GM21619 (cell line): ENCODE measurements around the gene CTRL.
A peak's percentile ranks its signal among the peaks of the same experiment; 100 is the strongest.
"Not testable (repeated sequence)": the region's sequence is repeated elsewhere in the genome, so short reads cannot be mapped to it uniquely, and the experiment has no call there.

Source experiments
- ATAC-seq: cut with Tn5 transposase; IDR thresholded peaks from one replicate; pipeline ENCODE4 v1.9.1; 2021; ENCODE audit not compliant: unreplicated experiment

CTRL gene

DNA sequence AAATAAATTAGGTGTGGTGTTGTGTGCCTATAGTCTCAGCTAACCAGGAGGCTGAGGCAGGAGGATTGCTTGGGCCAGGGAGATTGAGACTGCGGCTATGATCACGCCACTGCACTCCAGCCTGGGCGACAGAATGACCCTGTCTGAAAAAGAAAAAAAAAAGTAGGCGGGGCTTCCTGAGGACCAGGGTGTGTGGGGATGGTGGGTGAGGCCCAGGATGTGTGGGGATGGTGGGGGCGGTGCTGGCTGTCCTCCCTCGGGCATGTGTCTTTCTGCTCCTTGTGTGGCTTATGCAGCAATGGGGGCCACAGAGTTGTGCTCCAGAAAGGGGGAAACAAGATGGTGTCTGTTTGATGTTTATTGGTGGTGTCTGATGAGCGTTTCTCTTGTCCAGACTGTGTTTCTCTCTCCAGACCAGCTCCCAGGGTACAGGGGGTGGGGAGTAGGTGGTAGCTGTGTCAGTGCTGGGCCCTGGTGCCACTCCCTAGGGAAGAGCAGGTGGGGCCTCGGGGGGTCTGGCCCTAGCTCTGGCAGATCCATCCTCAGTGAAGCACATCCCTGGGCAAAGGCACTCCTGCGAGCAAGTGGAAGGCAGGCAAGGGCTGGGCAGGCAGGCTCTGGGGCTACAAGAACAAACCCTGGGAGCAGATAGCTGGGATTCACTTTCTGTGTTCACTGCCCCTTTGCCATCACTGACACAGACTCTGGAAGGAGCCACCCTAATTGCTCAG is 10.0 kb upstream of the CTRL start:
- no peak for ATAC-seq

DNA sequence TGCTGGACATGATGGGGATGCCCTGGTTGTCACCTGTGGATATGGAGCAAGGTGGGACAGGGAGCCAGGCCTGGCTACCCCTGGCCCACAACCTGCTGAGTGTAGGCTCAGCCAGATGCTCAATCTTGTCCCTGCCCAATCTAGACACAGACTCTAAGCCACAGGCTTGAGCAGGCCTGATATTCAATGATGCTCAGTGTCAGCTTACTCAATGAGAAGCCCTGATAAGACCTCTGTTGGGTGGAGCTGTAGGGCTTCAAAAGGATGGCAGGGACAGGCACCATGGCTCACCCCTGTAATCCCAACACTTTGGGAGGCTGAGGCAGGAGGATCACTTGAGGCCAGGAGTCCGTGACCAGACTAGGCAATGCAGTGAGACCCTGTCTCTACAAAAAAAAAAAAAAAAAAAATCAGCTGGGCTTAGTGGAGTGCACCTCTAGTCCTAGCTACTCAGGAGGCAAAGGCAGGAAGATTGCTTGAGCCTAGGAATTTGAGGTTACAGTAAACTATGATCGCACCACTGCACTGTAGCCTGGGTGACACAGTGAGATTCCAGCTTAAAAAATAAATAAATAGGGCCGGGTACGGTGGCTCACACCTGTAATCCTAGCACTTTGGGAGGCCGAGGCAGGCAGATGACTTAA is 8.9 kb upstream of the CTRL start:
- ATAC-seq: no peak

DNA sequence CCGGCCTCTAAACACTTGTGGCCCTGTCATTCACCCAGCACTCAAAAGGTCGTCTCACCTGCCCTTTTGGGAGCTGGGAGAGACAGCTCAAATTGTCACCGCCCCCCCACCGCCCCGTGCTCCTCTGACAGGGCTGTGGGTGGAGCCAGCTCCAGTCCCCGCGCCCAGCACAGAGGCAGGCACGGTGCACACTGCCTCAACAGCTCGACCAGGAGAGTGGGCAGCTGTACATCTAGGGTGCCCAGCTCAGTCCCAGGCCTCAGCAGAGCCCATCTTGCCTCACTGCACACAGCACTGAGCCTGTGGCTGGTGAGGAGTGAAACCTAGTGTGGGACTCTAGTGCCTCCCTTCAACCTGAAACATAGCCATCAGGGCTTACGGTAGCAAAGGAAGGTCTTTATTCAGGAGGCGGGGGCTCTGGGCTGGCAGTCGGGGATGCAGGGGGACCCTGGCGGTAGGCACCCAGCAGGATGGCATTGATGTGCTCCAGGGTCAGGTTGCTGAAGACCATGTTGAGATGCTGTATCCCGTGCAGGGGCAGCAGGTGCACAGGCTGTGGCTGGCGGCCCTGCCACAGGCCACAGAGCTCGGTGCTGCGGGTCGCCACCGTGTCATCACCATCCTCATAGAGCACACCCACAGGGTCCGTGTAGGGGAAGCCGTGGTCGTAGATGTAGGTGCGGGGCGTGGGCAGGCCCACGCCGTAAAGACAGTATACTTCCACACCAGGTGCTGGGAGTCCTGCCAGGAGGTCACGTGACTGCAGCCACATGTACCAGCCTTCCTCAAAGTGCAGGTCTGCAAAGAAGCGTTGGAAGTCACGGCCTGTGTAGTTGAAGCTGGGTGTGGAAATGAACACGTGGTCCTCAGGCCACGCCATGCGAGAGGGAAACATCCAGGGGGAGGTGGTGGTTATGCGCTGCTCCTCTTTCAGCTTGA is 8.1 kb upstream of the CTRL start:
- no peak for ATAC-seq

GRCh38 chr16:67937713-67938112 is 6.1 kb upstream of the CTRL start:
- ATAC-seq: not testable (repeated sequence)

- ATAC-seq: peak; percentile 46
Observed at GRCh38 chr16:67936880-67937605, 5.4 kb upstream of the CTRL start.

DNA sequence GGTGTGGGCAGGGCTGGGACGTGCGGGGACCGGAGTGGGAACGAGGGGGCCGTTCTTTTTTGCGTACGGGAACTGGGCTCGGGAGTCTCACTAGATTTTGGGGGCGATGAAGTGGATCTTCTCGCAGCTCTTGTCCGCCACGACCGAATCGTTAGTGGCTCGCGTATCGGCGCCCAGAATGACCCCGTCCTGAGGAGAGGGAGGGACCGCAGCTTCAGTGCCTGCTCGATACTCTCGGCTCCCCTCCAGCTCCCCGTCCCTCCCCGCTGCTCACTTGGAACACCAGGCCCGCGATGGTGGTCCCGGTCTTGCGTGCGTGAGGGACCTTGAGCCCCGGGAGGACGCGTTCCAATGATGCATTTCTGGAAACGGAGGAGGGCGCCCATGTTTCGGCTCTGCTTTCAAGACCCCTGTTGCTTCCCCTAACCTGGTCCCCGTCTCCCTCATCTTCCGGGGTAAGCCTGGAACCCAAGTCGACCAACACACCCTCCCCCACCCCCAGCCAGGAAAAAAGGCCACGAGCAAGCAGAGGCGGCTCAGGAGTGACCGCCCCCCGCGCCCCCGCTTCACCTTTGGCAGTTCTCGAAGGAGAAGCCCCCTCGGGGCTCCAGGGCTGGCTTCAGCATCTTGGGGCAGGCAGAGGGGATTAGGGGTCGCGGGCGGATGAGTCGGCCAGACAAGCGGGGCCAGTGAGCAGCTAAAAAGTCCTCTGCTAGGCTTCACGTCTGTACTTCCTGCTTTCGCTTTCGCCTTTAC is 4.6 kb upstream of the CTRL start, which contains the start of gene PSMB10:
PSMB10 (minus strand) TSS at position 727 of the 756 bp plus-strand sequence; CDS start at position 626, 101 bp downstream.
- no peak for ATAC-seq

DNA sequence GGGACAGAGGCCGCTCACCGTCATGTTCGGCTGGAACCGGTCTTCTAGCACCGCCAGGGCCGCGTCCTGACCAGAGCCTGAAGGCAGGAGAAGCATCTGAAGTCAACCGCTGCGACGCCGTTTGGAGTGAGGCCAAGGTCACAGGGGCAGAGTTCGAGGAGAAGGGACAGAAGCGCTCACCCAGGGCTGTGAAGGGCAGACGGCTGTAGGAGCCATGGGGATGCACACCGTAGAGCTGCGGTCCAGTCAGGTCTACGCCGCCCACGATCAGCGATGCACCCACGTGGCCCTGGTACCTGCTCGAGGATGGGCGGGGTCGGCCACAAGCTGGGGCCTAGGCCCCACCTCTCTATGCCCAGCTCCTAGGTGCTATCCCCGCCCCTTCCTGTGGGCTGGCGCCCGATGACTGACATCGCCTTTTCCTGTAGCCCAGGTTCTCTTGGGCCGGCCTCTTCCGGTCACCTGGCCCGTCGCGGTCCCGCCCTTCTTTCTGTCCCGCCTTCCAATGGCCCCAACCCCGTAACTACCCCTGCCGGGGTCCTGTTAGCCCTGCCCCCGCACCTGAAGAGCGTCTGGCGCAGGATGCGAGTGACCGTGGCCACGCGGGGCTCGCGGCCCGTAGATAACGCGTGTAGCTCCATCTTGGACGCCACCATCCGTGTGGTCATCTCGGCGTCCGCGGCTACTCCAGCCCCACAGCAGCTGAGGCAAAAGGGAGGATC is 3.9 kb upstream of the CTRL start:
- peak; percentile 89 for ATAC-seq

- no peak for ATAC-seq
Observed at GRCh38 chr16:67935101-67935401, 3.4 kb upstream of the CTRL start.

- ATAC-seq: no peak
Observed at GRCh38 chr16:67934306-67935100, 2.8 kb upstream of the CTRL start.

DNA sequence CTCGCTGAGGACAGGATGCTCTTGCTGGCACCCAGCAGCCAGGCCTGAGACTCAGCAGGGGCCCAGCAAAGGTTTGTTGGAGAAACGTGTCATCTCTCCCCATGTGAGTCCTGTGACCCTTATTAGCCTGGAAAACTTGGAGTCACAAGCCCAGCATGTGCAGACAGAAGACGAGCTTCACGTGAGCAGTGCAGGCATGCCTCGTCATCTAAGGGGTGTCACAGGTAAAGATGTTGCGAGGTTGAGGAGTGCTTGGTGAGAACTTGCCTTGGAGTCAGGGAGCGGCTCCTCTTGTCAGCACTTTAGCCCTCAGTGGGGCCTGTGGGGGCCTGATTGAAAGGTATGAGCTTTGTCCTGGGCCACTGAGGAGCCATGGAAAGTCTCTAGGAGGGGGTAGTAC is 2.1 kb upstream of the CTRL start:
- ATAC-seq: no peak

- no peak for ATAC-seq
Observed at GRCh38 chr16:67932462-67932840, 789 bp upstream of the CTRL start.

DNA sequence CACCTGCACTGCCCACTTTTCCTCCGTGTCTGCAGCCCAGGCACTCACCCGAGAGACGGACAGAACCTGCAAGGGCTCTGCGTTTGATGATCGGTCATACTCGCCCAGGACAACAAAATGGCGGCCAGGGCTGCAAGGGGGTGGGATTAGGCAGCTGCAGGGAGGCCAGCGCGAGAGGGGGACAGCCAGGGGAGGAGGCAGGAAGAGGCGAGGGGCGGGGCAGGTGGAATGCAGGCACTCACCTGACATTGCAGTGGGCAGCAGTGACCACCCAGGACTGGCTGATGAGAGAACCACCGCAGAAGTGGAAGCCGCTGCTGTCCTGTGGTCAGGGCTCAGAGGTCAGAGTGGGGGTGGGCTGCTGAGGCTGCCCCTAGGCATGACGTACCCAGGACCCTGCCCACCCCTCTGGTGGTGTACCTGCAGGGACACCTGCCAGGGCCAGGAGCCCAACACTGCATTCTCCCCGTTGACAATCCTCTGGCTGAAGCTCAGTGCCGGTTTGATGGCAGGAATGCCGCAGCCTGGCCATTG is 917 bp downstream of the CTRL start:
- no peak for ATAC-seq

DNA sequence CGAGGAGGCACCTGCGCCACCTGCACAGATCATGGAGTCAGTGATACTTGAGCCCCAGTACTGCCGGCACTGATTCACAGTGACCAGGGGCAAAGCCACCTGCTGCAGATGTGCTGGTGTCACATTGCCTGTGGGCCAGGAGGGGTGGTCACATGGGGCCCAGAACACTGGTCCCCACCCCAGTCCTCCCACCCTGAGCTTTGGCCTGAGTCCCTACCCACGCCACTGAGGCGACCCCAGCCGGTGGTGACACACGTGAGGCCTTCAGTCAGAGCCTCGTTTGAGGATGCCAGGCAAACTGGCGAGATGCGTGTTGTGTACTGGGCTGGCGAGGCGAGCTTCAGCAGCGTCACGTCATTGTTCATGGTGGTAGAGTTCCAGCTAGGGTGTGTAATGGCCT is 1.5 kb downstream of the CTRL start:
- ATAC-seq: no peak

GRCh38 chr16:67928561-67929364 is 2.9 kb downstream of the CTRL start:
- ATAC-seq: peak; percentile 52

GRCh38 chr16:67928147-67928546 is 3.5 kb downstream of the CTRL start:
- ATAC-seq: no peak

DNA sequence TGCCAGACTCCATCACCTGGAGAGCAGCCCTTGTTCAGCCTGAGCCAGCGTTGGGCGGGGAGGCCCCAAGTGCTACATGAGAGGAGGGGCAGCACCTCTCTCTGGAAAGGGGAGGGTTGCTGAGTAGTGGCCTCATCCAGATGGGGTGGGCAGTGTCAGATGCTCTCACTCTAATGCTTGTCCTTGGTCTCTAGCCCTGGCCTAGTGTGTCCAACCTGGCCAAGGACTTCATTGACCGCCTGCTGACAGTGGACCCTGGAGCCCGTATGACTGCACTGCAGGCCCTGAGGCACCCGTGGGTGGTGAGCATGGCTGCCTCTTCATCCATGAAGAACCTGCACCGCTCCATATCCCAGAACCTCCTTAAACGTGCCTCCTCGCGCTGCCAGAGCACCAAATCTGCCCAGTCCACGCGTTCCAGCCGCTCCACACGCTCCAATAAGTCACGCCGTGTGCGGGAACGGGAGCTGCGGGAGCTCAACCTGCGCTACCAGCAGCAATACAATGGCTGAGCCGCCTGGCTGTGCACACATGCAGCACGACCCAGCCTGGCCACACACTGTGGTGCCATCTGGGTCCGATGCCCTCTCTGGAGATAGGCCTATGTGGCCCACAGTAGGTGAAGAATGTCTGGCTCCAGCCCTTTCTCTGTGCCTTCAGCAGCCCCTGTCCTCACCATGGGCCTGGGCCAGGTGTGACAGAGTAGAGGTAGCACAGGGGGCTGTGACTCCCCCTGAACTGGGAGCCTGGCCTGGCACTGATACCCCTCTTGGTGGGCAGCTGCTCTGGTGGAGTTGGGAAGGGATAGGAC is 4.3 kb downstream of the CTRL start:
- ATAC-seq: no peak

- no peak for ATAC-seq
Observed at GRCh38 chr16:67926181-67926750, 5.4 kb downstream of the CTRL start.
